GM06990 (cell line): ENCODE measurements around the gene RYR2.

Experiments
- DNase-seq: peaks from one replicate; pipeline ENCODE4 v3.0.0-alpha.2; 2011; ENCODE audit not compliant: insufficient read length; ENCODE audit errors: extremely low read depth
- H3K27me3 ChIP-seq: replicated peaks from 2 replicates; pipeline ENCODE4 v1.6.0; 2011; ENCODE audit warnings: low read length; ENCODE audit not compliant: control insufficient read depth, insufficient read depth
- H3K36me3 ChIP-seq: 2 replicates; pipeline ENCODE4 v1.5.1; 2011; ENCODE audit warnings: low read length; ENCODE audit not compliant: control insufficient read depth, insufficient read depth
- H3K4me3 ChIP-seq: replicated peaks from 2 replicates; pipeline ENCODE4 v1.5.1; 2011; ENCODE audit warnings: low read depth, mild to moderate bottlenecking, control low read depth, low read length
- TF ChIP-seq, protein P1 (sequence below): IDR thresholded peaks from 2 replicates; pipeline ENCODE4 v1.5.1; 2011; ENCODE audit warnings: low read length, control low read depth, mild to moderate bottlenecking, inconsistent platforms; ENCODE audit not compliant: insufficient read depth, poor library complexity, severe bottlenecking

The RYR2 gene

DNA sequence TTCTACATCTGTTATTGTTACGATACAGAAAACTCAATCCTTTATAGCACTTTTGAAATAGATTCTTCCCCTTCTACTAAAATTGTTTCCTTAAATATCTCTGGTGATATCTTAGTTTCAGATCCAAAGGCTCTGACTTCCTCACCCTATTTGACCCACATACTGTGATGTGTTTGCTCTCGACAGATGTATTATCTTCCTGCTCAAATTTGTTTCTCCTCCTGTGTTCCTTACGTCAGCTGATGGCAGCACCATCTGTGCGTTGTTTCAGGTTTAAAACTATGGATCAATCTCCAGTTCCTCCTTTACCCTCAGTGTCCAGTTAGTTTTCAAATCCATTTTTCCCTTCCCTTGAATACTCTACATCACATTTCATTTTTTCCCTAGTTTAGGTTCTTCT lies 274.4 kb downstream of the RYR2 start:
- Histone ChIP-seq H3K4me3 (no peak overlapping the region), H3K36me3 (no peaks in the 10 kb centered on the region), H3K27me3 (no peaks in the 10 kb centered on the region)
- TF ChIP-seq, protein P1, sequence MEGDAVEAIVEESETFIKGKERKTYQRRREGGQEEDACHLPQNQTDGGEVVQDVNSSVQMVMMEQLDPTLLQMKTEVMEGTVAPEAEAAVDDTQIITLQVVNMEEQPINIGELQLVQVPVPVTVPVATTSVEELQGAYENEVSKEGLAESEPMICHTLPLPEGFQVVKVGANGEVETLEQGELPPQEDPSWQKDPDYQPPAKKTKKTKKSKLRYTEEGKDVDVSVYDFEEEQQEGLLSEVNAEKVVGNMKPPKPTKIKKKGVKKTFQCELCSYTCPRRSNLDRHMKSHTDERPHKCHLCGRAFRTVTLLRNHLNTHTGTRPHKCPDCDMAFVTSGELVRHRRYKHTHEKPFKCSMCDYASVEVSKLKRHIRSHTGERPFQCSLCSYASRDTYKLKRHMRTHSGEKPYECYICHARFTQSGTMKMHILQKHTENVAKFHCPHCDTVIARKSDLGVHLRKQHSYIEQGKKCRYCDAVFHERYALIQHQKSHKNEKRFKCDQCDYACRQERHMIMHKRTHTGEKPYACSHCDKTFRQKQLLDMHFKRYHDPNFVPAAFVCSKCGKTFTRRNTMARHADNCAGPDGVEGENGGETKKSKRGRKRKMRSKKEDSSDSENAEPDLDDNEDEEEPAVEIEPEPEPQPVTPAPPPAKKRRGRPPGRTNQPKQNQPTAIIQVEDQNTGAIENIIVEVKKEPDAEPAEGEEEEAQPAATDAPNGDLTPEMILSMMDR: no peak
- no peak for DNase-seq

DNA sequence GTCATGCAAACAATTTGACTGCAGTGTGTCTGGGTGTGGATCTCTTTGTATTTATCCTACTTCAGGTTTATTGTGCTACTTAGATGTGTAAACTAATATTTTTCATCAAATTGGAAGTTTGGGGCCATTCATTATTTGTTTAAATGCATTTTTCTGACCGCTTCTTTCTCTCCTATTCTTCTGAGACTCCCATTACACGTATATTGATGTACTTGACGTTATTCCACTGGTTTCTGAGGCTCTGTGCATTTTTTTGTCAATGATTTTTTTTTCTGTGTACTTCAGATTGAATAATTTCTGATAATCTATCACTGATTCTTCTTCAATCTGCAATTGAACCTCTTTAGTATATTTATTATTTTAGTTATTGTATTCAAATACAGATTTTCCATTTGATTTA lies 276.8 kb downstream of the RYR2 start:
- H3K36me3 ChIP-seq: no peaks in the 10 kb centered on the region
- H3K27me3 ChIP-seq: no peaks in the 10 kb centered on the region
- DNase-seq: no peak

DNA sequence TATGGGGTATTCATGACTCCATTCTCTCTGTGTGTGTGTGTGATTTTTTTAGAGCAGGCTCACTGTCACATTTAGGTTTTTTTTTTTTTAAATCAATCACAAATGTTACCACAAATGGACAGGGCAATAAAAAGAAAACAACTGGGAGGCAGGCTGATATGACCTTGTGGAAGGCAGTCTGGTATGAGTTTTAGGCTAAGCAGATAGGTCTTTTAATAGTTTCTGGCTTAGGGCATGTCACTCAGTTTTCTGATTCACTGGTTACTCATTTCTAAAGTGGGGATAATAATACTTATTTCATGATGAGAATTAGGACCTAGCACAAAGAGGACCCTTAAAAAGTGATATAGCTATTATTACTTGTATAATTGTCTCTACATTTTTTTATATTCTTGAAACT lies 278.9 kb downstream of the RYR2 start:
- Histone ChIP-seq H3K27me3 (no peaks in the 10 kb centered on the region), H3K36me3 (no peaks in the 10 kb centered on the region), H3K4me3 (no peak overlapping the region)
- DNase-seq: no peak
- TF ChIP-seq, protein P1: no peak

More for the DNA sequence above, 276.8 kb downstream of the RYR2 start:
- TF ChIP-seq, protein P1: no peak
- H3K4me3 ChIP-seq: no peak overlapping the region

GRCh38 chr1:237324226-237324625 lies 282.2 kb downstream of the RYR2 start:
- Histone ChIP-seq H3K4me3 (no peak overlapping the region), H3K36me3 (no peaks in the 10 kb centered on the region), H3K27me3 (no peaks in the 10 kb centered on the region)
- DNase-seq: no peak
- TF ChIP-seq, protein P1: no peak

DNA sequence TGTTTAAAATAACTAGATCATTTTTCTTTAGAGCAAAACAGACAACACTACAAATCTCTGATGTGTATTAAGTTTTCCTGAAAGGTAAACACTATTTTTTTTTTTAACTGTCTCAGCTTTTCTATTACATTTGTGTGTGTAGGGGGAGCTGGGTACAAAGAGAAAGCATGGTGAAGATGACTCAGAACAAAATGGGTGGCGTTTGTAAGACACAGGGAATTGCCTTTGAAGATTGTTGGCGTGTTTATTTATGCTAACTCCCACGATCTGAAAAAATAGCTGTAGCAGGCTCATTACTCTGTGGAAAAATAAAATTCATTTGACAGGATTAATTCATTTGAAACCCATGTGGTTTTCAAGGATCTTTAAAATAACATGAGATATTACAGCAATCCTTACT lies 285.1 kb downstream of the RYR2 start:
- Histone ChIP-seq H3K36me3 (no peaks in the 10 kb centered on the region), H3K27me3 (no peaks in the 10 kb centered on the region), H3K4me3 (no peak overlapping the region)
- TF ChIP-seq, protein P1: no peak
- no peak for DNase-seq

GRCh38 chr1:237340892-237341291 lies 298.9 kb downstream of the RYR2 start:
- Histone ChIP-seq H3K4me3 (no peak overlapping the region), H3K36me3 (no peaks in the 10 kb centered on the region), H3K27me3 (no peaks in the 10 kb centered on the region)
- TF ChIP-seq, protein P1: no peak
- no peak for DNase-seq
